ENCODE data around the gene CPSF4. TPM values are rescaled to one million over a fixed set of nuclear protein-coding genes. Genes with fewer than 3 reads are reported as not detected.
A peak's percentile ranks its signal among the peaks of the same experiment; 100 is the strongest.

CPSF4 gene
- polyA plus RNA-seq, 1 donor from 2014 or later, result 209 TPM

DNA sequence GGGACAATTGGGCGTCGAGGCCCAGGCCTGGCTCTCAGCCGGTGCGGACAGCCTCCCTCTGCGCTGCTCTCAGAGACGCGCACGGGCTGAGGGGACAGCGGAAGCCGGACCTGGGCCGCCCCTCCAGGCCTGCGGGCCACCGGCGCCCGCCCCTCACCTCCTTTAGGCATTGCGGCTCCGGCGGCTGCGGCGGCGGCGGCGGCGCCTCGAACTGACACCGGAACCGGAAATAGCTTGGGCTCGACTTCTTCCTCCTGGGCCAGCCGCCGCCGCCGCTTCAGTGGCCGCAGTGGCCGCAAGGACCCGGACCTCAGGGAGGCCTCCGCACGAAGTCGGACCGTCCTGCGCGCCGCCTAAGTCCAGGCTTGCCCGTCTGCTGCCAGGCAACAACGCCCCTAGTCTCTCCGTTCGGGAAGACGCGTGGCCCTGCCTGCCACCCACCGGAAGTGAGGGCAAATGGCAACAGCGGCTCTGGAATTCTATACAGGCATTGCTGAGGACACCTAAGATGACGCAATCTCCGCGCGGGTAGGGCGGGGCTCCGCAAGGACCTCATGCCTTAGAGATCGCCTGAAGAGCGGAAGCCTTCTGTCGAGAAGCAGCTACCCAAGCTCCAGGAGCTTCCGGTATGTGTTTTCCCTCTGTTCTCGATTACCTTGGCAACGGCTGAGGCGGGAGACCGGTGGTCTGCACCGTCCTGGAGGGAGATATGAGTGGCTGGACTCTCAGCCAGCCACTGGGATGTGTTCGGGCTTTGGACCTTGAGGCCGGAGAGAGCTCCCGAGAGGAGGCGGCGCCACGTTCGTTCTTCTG lies 30.2 kb upstream of the CPSF4 start, which contains the start of the genes BUD31 and PDAP1:
TSS of gene BUD31 (plus strand) at position 591 of the 813 bp plus-strand sequence. CDS start 2,124 bp downstream, outside the sequence.
TSS of gene PDAP1 (minus strand) at position 219 of the 813 bp plus-strand sequence. CDS start at position 170, 49 bp downstream.
- peaks cover 56% of the 10 kb centered on the region for H3K79me2 ChIP-seq (replicated peaks; ENCODE audit: insufficient read depth, low read length)
- H3K4me2 ChIP-seq (ENCODE audit: low read length), result peak within 1 kb of the TSS; percentile 89
- H3K9ac ChIP-seq (ENCODE audit: low read length), result peak within 1 kb of the TSS; percentile 94
- no peaks in the 10 kb centered on the region for H3K9me3 ChIP-seq (ENCODE audit: low read length)
- peaks cover 3% of the 10 kb centered on the region for H3F3A ChIP-seq (ENCODE audit: insufficient read depth, low read length, poor library complexity, severe bottlenecking)
- no peak for TF ChIP-seq EZH2 (IDR thresholded peaks at IDR 0.05; ENCODE audit: borderline replicate concordance, insufficient read depth, low read length, poor library complexity, severe bottlenecking)
- TF ChIP-seq RAD21 (conservative IDR thresholded peaks at IDR 0.05), result peak; percentile 30
- peak; percentile 18 for TF ChIP-seq TAF1 (IDR thresholded peaks at IDR 0.05; ENCODE audit: low read depth)
- TF ChIP-seq, protein P1, sequence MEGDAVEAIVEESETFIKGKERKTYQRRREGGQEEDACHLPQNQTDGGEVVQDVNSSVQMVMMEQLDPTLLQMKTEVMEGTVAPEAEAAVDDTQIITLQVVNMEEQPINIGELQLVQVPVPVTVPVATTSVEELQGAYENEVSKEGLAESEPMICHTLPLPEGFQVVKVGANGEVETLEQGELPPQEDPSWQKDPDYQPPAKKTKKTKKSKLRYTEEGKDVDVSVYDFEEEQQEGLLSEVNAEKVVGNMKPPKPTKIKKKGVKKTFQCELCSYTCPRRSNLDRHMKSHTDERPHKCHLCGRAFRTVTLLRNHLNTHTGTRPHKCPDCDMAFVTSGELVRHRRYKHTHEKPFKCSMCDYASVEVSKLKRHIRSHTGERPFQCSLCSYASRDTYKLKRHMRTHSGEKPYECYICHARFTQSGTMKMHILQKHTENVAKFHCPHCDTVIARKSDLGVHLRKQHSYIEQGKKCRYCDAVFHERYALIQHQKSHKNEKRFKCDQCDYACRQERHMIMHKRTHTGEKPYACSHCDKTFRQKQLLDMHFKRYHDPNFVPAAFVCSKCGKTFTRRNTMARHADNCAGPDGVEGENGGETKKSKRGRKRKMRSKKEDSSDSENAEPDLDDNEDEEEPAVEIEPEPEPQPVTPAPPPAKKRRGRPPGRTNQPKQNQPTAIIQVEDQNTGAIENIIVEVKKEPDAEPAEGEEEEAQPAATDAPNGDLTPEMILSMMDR (IDR thresholded peaks at IDR 0.05; ENCODE audit: poor library complexity, severe bottlenecking), result peak; percentile 65
- peak; percentile 54 for TF ChIP-seq SMC3 (conservative IDR thresholded peaks at IDR 0.05; ENCODE audit: poor library complexity)
- TF ChIP-seq MXI1 (conservative IDR thresholded peaks at IDR 0.05; ENCODE audit: poor library complexity, severe bottlenecking), result peak; percentile 97
- peak; percentile 82 for TF ChIP-seq POLR2AphosphoS5 (IDR thresholded peaks at IDR 0.05)
- TF ChIP-seq EP300 (conservative IDR thresholded peaks at IDR 0.05; ENCODE audit: poor library complexity, severe bottlenecking), result peak; percentile 71
- TF ChIP-seq, protein P2, sequence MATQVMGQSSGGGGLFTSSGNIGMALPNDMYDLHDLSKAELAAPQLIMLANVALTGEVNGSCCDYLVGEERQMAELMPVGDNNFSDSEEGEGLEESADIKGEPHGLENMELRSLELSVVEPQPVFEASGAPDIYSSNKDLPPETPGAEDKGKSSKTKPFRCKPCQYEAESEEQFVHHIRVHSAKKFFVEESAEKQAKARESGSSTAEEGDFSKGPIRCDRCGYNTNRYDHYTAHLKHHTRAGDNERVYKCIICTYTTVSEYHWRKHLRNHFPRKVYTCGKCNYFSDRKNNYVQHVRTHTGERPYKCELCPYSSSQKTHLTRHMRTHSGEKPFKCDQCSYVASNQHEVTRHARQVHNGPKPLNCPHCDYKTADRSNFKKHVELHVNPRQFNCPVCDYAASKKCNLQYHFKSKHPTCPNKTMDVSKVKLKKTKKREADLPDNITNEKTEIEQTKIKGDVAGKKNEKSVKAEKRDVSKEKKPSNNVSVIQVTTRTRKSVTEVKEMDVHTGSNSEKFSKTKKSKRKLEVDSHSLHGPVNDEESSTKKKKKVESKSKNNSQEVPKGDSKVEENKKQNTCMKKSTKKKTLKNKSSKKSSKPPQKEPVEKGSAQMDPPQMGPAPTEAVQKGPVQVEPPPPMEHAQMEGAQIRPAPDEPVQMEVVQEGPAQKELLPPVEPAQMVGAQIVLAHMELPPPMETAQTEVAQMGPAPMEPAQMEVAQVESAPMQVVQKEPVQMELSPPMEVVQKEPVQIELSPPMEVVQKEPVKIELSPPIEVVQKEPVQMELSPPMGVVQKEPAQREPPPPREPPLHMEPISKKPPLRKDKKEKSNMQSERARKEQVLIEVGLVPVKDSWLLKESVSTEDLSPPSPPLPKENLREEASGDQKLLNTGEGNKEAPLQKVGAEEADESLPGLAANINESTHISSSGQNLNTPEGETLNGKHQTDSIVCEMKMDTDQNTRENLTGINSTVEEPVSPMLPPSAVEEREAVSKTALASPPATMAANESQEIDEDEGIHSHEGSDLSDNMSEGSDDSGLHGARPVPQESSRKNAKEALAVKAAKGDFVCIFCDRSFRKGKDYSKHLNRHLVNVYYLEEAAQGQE (IDR thresholded peaks at IDR 0.05; ENCODE audit: borderline replicate concordance), result peak; percentile 40
- H3K27ac ChIP-seq (ENCODE audit: low read length), result peak within 1 kb of the TSS; percentile 97
- H2AFZ ChIP-seq (ENCODE audit: low read depth, low read length), result peak within 1 kb of the TSS; percentile 74
- no peaks in the 10 kb centered on the region for H3K27me3 ChIP-seq (ENCODE audit: insufficient read depth, low read depth, low read length)
- H4K20me1 ChIP-seq (ENCODE audit: insufficient read depth), result no peaks in the 10 kb centered on the region
- no peaks in the 10 kb centered on the region for H3K36me3 ChIP-seq (ENCODE audit: insufficient read depth, low read length)
- H3K9me2 ChIP-seq (ENCODE audit: insufficient read depth, low read length), result no peaks in the 10 kb centered on the region
- peak within 1 kb of the TSS; percentile 93 for H3K4me3 ChIP-seq (ENCODE audit: low read length)

DNA sequence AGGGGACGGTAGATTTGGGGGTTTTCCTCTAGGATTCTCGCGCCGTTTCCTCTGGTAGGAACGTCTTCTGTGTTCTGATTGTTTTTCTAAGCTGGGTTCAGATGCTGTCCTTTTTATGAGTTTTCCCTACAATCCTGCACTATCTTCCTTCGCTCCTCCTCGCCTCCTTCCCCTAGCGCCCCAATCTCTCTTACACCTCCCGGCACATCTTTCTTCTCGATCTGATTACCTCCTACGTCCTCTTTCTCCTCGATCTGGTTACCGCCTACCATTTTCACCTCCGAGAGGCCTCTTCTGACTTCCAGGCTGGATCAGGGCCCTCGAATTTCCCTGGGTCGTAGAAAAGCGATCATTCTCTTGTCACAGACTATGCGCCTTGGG lies 29.6 kb upstream of the CPSF4 start:
- no peaks in the 10 kb centered on the region for H4K20me1 ChIP-seq (ENCODE audit: insufficient read depth)

More for the DNA sequence above, 29.6 kb upstream of the CPSF4 start:
- H3K36me3 ChIP-seq (ENCODE audit: insufficient read depth, low read length), result no peaks in the 10 kb centered on the region
- peaks cover 56% of the 10 kb centered on the region for H3K79me2 ChIP-seq (replicated peaks; ENCODE audit: insufficient read depth, low read length)
- H3K9ac ChIP-seq (ENCODE audit: low read length), result peak overlapping the region; percentile 94
- H3F3A ChIP-seq (ENCODE audit: insufficient read depth, low read length, poor library complexity, severe bottlenecking), result peaks cover 3% of the 10 kb centered on the region
- H3K9me3 ChIP-seq (ENCODE audit: low read length), result no peaks in the 10 kb centered on the region
- no peak for TF ChIP-seq POLR2AphosphoS5 (IDR thresholded peaks at IDR 0.05)
- TF ChIP-seq, protein P1 (IDR thresholded peaks at IDR 0.05; ENCODE audit: poor library complexity, severe bottlenecking), result no peak
- no peak for TF ChIP-seq SMC3 (conservative IDR thresholded peaks at IDR 0.05; ENCODE audit: poor library complexity)
- no peak for TF ChIP-seq MXI1 (conservative IDR thresholded peaks at IDR 0.05; ENCODE audit: poor library complexity, severe bottlenecking)
- no peak for TF ChIP-seq TAF1 (IDR thresholded peaks at IDR 0.05; ENCODE audit: low read depth)
- no peak for TF ChIP-seq EP300 (conservative IDR thresholded peaks at IDR 0.05; ENCODE audit: poor library complexity, severe bottlenecking)
- no peak for TF ChIP-seq RAD21 (conservative IDR thresholded peaks at IDR 0.05)
- TF ChIP-seq, protein P2 (IDR thresholded peaks at IDR 0.05; ENCODE audit: borderline replicate concordance), result no peak
- no peak for TF ChIP-seq EZH2 (IDR thresholded peaks at IDR 0.05; ENCODE audit: borderline replicate concordance, insufficient read depth, low read length, poor library complexity, severe bottlenecking)
- peak overlapping the region; percentile 93 for H3K4me3 ChIP-seq (ENCODE audit: low read length)
- H3K4me2 ChIP-seq (ENCODE audit: low read length), result peak overlapping the region; percentile 88
- H3K9me2 ChIP-seq (ENCODE audit: insufficient read depth, low read length), result no peaks in the 10 kb centered on the region
- no peaks in the 10 kb centered on the region for H3K27me3 ChIP-seq (ENCODE audit: insufficient read depth, low read depth, low read length)
- H2AFZ ChIP-seq (ENCODE audit: low read depth, low read length), result peak overlapping the region; percentile 48
- peak overlapping the region; percentile 97 for H3K27ac ChIP-seq (ENCODE audit: low read length)

All from neural cell (in vitro differentiated cells).